Stimulated activated CD4-positive, alpha-beta T cell treated with anti-CD3 and anti-CD28 coated beads, Interleukin-15, amount 100 ng/mL, for 48 hours (primary cell): Measurements from ENCODE around the gene ELOVL2.

Source experiments
- DNase-seq, 2 donors: peaks; one replicate each; pipeline ENCODE4 v3.0.0-alpha.2; 2020; ENCODE audit warnings: low read depth in 2 of 2

ELOVL2 gene

DNA sequence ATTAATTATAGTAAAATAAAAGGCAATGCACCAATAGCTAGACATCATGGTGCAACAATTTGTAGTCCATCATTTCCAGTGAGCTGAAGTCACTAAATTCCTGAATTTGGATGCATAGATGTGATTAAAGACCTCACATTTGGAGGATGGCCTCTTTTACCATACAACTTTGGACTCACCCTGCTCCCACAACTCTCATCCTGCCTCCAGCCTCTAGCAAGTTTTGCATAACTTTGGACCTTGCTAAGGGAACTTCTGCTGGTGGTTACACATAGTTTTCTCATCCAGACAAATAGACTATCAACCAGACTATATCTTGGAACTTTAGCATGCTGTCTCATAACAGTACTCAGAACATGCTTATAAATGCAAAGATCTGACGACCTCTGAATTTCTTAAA lies 12.8 kb upstream of the ELOVL2 start:
- no peak for DNase-seq

GRCh38 chr6:11055127-11055627 lies 11.1 kb upstream of the ELOVL2 start:
- no peak for DNase-seq

GRCh38 chr6:11054722-11055121 lies 10.6 kb upstream of the ELOVL2 start:
- DNase-seq: no peak

DNA sequence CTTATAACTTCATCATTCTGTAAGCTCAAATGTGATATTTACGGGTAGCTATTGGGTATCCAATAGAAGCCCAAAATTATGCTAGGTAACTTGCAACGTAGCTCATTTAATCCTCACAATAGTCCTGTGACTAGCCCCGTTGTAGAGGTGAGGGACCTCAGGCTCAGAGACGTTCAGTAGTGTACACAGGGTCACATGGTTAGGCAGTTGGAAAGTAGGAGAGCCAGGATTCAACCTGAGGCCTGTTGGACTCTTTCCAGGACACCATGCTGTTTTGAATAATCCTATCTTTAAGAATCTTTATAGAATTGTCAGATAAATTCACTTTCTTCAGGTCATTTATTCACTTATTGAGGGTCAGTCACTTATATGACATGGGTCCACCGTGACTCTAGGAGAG lies 9.2 kb upstream of the ELOVL2 start:
- DNase-seq: no peak

DNA sequence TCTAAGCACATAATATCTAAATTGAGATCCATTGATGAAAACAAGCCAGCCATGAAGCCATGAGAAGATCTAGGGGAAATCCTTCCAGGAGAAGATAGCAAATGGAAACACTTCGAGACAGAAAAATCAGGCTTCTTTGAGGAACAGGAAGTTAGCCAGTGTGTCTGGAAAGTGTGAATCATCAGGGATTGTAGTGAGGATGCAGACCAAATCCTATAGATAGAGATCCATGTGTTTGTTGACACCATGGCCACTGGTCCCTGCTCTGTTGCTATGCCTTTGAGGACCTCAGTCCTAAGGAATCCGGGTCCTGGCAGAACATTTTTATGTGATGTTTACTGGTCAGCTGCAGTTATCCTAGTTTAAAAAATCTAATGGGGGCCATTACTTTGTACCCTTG lies 6.6 kb upstream of the ELOVL2 start:
- no peak for DNase-seq

DNA sequence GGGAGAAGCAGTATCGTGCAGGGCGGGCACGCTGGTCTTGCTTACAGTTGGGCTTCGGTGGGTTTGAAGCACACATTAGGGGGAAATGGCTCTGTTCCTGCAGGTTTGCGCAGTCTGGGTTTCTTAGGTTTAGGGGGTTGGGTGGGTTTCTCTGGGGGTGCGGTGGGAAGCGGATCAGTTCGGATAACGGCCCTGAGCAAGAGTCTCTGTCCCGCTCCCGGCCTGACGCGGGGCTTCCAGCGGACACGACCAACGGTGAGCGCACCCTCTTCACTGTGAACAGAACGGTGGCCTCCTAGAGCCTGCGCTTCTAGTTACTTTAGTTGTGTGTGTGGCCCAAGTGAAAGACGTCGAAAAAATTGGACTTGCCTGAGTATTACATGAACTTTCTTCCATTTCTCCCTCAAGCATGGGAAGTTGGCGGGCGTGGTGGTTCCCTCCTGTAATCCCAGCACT lies 635 bp upstream of the ELOVL2 start:
- no peak for DNase-seq

GRCh38 chr6:11043378-11043960 lies 636 bp downstream of the ELOVL2 start:
- no peak for DNase-seq

GRCh38 chr6:11042750-11043377 lies 1.2 kb downstream of the ELOVL2 start:
- DNase-seq: no peak

- DNase-seq: no peak
Observed at GRCh38 chr6:11042025-11042749, 1.9 kb downstream of the ELOVL2 start.

DNA sequence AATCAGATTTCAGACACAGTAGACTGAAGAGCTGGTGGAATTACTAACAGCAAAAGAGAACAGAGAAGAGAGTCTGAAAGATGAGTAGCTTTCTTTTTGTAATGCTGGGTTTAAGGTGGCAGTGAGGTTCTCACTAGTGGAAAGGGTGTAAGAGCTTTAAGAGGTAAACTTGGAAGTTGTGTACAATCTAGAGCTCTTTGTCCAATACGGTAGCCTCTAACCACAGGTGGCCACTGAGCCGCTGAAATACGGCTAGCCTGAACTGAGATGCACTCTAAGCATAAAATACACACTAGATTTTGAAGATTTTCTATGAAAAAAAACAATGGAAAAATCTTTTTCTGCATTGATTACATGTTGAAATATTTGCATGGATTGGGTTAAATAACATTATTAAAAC lies 4.0 kb downstream of the ELOVL2 start:
- DNase-seq: no peak

DNA sequence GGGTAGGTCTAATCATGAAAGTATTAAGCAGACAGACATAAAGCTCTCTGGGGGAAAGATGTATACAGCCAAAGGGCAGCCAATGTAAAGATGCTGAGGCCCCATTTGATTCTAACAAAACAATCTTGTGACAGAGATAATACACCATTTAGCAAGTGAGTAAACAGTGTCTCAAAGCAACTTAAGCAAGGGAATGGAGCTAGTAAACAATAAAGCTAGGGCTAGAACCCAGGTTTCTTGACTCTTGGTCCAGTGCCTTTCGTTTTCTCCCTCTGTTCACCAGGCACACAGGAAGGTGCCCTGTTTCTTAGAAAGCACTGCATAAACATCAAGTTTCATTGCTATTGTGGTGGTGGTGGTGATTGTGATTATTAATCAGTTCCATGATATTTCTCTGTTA lies 5.1 kb downstream of the ELOVL2 start:
- DNase-seq: no peak

DNA sequence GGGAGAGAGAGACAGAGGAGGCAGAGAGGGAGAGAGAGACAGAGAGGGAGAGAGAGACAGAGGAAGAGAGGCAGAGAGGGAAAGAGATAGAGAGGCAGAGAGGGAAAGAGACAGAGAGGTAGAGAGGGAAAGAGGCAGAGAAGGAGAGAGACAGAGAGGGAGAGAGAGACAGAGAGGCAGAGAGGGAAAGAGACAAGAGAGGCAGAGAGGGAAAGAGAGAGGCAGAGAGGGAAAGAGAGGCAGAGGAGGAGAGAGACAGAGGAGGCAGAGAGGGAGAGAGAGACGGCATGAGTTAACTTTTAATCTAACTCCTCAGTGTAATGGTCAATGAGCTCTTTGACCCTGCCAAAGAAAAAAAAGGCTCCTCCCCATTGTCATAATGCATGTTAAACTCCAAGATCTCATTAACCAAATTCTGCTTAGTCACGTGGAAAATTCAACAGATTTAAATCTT lies 7.1 kb downstream of the ELOVL2 start:
- DNase-seq: no peak

DNA sequence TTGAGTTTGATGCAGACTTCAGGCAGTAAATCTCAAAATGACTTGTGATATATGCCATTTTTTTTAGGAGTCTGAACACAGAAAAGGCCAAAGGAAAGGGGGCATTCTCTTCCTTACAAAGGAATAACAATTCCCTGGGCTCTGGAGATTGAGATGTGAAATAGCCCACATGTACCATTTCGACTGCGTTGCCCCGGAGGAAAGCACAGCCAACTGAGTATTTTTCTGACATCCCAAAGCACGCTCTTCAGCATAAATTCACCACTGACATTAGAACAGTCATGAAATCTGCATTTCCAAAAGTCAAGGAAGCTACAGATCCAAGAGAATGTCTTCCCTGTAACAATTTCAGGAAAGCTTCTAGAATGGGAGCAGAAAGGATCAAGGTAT lies 7.8 kb downstream of the ELOVL2 start:
- DNase-seq: no peak

- no peak for DNase-seq
Observed at GRCh38 chr6:11035616-11036350, 8.3 kb downstream of the ELOVL2 start.

GRCh38 chr6:11033825-11034224 lies 10.3 kb downstream of the ELOVL2 start:
- DNase-seq: no peak

DNA sequence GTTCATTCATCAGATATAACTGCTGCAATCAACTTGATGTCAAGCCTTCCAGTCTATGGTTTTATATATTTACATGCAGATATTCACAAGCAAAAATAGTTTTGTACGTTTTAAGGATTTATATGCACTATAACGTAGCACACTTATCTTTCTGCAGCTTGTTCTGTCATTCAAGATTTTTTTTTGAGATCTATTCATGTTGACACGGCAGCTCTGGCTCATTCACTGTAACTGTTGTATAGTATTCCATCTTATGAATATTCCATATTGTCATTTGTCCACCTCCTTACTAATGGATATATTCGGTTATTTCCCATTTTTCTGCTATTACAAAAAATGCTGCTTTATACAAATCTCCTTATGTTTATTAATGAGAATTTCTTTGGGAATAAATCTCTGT lies 13.2 kb downstream of the ELOVL2 start:
- no peak for DNase-seq

DNA sequence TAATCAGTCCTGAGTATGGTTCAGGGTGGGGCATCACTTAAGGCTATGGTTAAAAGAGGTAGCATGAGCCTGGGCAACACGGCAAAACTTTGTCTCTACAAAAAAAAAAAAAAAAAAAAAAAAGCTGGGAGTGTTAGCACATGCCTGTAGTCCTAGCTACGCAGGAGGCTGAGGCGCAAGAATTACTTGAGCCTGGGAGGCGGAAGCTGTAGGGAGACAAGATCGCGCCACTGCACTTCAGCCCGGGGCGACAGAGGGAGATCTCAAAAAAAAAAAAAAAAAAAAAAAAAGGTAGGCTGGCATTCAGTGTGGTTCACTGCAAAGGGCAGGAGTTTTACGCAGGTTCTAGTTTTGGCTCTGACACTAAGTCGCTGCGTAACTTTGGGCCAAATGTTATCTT lies 15.1 kb downstream of the ELOVL2 start:
- no peak for DNase-seq

GRCh38 chr6:11027565-11028110 lies 16.5 kb downstream of the ELOVL2 start:
- DNase-seq: no peak

DNA sequence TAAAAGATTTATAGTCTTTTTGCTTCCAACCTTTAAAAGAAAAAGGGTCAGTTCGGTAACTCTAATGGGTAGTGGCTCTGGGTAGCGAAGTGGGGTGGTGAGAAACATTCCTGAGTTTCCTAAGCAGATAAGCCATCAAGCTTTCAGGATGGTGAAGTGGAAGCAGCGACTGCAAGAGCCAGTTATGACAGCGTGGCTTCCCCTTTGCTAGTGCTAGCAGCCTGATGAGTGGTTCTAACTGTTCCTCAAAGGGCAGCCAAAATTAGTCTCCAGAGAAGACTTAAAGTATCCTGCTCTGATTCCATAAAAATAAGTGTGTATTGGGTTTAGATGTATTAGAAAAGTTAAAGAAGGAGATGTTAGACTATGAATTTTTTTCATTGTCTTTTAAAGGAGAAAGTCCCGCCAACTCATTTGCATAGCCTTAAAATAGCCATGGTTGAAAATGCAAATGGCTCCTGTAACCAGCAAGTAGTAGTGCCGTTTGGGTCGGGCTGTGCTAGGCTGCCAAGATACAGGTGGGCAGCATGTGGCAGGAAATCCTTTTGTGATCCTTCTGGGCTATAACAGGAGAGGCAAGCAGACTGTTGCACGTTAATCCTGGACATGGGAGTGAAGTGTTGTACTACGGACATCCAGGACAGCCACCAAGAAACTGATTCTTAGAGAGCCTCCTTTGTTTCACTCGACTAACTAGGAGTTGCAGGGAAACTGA lies 18.0 kb downstream of the ELOVL2 start:
- DNase-seq: no peak

- DNase-seq: no peak
Observed at GRCh38 chr6:11025130-11025529, 19.0 kb downstream of the ELOVL2 start.

DNA sequence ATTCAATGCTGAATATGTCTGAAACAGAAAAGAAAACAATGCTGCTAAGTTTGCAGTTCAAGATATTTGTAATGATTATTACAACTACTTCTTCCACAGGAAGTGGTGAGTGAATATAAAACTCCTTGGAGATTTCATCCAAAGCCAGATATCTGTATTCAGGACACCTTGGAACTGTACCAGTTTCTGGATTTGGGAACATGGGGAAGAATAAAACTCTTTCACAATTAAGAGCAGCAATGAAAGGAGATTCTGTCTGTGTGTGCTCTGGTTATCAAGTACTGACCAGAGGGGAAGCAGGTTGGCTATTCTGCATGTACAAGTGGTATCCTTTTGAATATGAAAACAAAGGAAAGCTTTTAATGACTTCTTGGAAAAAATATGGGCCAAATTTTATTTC lies 21.1 kb downstream of the ELOVL2 start:
- DNase-seq: no peak
